ENCODE results near the gene GGTA1. TPM values are rescaled to one million over a fixed set of nuclear protein-coding genes. Genes with fewer than 3 reads are reported as not detected.
A peak's percentile ranks its signal among the peaks of the same experiment; 100 is the strongest.
"Not testable (repeated sequence)": the region's sequence is repeated elsewhere in the genome, so short reads cannot be mapped to it uniquely, and the experiment has no call there.

Gene GGTA1
- polyA plus RNA-seq, 2 donors = 24.2 to 26.5 TPM

DNA sequence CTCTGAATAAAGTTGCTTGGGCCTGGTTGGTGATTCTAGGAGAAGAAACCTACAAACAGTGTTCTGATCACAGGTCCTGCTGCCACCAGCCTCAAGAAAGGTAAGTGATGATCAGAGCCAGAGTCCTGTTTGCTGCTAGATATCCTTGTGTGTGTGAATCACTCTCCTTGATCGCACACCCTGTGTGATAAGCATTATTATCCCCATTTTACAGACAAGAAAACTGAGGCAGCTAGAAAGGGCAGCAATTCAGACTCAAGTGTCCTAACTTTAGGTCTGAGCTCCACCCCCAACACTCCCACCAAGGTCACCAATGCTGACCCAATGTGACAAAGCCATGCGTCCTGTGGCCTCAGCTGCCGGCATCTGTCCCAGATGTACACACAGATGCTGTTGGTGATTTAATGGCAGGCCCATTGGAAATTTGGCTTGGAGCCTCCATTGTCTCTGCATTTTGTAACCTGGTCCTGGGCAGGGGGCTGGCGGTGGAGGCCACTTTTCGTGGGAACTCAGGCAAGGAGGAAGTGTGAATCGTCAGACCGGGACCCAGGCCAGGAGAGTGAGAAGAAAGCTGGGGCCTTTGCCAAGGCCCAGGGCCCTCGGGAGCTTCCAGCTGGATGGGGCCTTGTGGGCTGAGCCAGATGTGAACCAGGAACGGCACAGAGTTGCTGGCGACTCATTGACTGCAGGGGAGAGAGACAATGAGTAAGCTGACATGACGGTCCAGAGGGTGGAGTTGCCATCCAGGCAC, 29.8 kb upstream of the GGTA1 start:
- Histone ChIP-seq H3K27ac (ENCODE audit: low read depth in 2 of 2, low read length in 1 of 2) (peak overlapping the region; percentile 65 to 77), H3K27me3 (ENCODE audit: control insufficient read depth in 1 of 2, insufficient read depth in 2 of 2, low read length in 2 of 2) (no peaks in the 10 kb centered on the region), H3K36me3 (ENCODE audit: control insufficient read depth in 2 of 2, insufficient read depth in 2 of 2, low read length in 1 of 2) (no peaks in the 10 kb centered on the region), H3K9me3 (ENCODE audit: control insufficient read depth in 2 of 2, insufficient read depth in 1 of 2, low read depth in 1 of 2, low read length in 1 of 2) (no peaks in the 10 kb centered on the region), H3K4me1 (ENCODE audit: control insufficient read depth in 2 of 2, insufficient read depth in 2 of 2, low read length in 1 of 2) (peaks cover 0 to 7% of the 10 kb centered on the region in 2 donors), H3K4me3 (ENCODE audit: low read depth in 1 of 2, low read length in 2 of 2) (no peak overlapping the region)
- WGBS, 2 donors = 22 to 30% methylated on average over 11 of the region's 11 CpGs

DNA sequence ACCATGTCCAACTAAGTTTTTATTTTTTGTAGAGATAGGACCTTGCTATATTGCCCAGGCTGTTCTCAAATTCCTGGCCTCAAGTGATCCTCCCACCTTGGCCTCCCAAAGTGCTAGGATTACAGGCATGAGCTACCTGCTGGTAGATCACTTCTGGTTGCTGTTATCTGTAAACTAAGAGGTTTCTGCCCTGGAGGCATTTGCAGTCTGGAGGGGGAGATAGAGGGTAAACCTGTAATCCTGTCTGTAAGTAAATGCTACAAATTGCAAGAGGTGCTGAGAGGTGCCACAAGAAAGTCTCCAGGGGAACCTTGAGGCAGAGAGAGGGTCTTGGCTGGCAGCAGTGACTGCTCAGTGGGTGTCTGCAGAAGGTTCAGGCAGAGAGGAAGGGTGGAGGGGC, 29.0 kb upstream of the GGTA1 start:
- H3K27me3 ChIP-seq (ENCODE audit: control insufficient read depth in 1 of 2, insufficient read depth in 2 of 2, low read length in 2 of 2) = no peaks in the 10 kb centered on the region
- no peak overlapping the region for H3K27ac ChIP-seq (ENCODE audit: low read depth in 2 of 2, low read length in 1 of 2)

GRCh38 chr9:121527371-121527770, 27.7 kb upstream of the GGTA1 start:
- Histone ChIP-seq H3K9me3 (ENCODE audit: control insufficient read depth in 2 of 2, insufficient read depth in 1 of 2, low read depth in 1 of 2, low read length in 1 of 2) (no peaks in the 10 kb centered on the region), H3K4me3 (ENCODE audit: low read depth in 1 of 2, low read length in 2 of 2) (no peak overlapping the region), H3K27ac (ENCODE audit: low read depth in 2 of 2, low read length in 1 of 2) (no peak overlapping the region), H3K27me3 (ENCODE audit: control insufficient read depth in 1 of 2, insufficient read depth in 2 of 2, low read length in 2 of 2) (no peaks in the 10 kb centered on the region), H3K36me3 (ENCODE audit: control insufficient read depth in 2 of 2, insufficient read depth in 2 of 2, low read length in 1 of 2) (no peaks in the 10 kb centered on the region), H3K4me1 (ENCODE audit: control insufficient read depth in 2 of 2, insufficient read depth in 2 of 2, low read length in 1 of 2) (peaks cover 0 to 7% of the 10 kb centered on the region in 2 donors)
- WGBS, 2 donors = 83 to 93% methylated on average over 16 of the region's 16 CpGs

More for the DNA sequence above, 29.0 kb upstream of the GGTA1 start:
- no peak overlapping the region for H3K4me3 ChIP-seq (ENCODE audit: low read depth in 1 of 2, low read length in 2 of 2)
- H3K4me1 ChIP-seq (ENCODE audit: control insufficient read depth in 2 of 2, insufficient read depth in 2 of 2, low read length in 1 of 2) = peaks cover 0 to 7% of the 10 kb centered on the region in 2 donors
- H3K9me3 ChIP-seq (ENCODE audit: control insufficient read depth in 2 of 2, insufficient read depth in 1 of 2, low read depth in 1 of 2, low read length in 1 of 2) = no peaks in the 10 kb centered on the region
- no peaks in the 10 kb centered on the region for H3K36me3 ChIP-seq (ENCODE audit: control insufficient read depth in 2 of 2, insufficient read depth in 2 of 2, low read length in 1 of 2)

DNA sequence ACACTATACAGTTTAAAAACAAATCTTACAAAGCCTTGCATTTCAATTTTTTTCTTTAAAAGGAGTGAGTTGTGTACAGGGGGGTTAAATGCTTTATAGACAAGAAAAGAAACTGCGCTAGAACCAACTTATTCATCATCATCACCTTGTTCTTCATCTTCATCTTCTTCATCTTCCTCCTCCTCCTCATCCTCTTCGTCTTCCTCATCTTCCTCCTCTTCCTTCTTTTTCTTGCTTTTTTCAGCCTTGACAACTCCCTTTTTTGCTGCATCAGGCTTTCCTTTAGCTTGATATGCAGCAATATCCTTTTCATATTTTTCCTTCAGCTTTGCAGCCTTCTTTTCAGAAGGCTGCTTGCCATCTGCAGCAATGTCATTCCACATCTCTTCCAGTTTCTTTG, 20.0 kb upstream of the GGTA1 start:
- not testable (repeated sequence) for H3K27me3 ChIP-seq (ENCODE audit: control insufficient read depth in 1 of 2, insufficient read depth in 2 of 2, low read length in 2 of 2); H3K4me1 ChIP-seq (ENCODE audit: control insufficient read depth in 2 of 2, insufficient read depth in 2 of 2, low read length in 1 of 2)
- 87 to 96% methylated on average over 2 of the region's 2 CpGs for WGBS, 2 donors

GRCh38 chr9:121518634-121519033, 19.0 kb upstream of the GGTA1 start:
- no peaks in the 10 kb centered on the region for H3K27me3 ChIP-seq (ENCODE audit: control insufficient read depth in 1 of 2, insufficient read depth in 2 of 2, low read length in 2 of 2)
- WGBS, 2 donors = 95% methylated on average over 2 of the region's 2 CpGs
- H3K27ac ChIP-seq (ENCODE audit: low read depth in 2 of 2, low read length in 1 of 2) = no peak overlapping the region
- no peaks in the 10 kb centered on the region for H3K36me3 ChIP-seq (ENCODE audit: control insufficient read depth in 2 of 2, insufficient read depth in 2 of 2, low read length in 1 of 2)
- H3K9me3 ChIP-seq (ENCODE audit: control insufficient read depth in 2 of 2, insufficient read depth in 1 of 2, low read depth in 1 of 2, low read length in 1 of 2) = no peaks in the 10 kb centered on the region
- H3K4me3 ChIP-seq (ENCODE audit: low read depth in 1 of 2, low read length in 2 of 2) = no peak overlapping the region
- no peaks in the 10 kb centered on the region for H3K4me1 ChIP-seq (ENCODE audit: control insufficient read depth in 2 of 2, insufficient read depth in 2 of 2, low read length in 1 of 2)

More for the DNA sequence above, 20.0 kb upstream of the GGTA1 start:
- not testable (repeated sequence) for H3K27ac ChIP-seq (ENCODE audit: low read depth in 2 of 2, low read length in 1 of 2); H3K4me3 ChIP-seq (ENCODE audit: low read depth in 1 of 2, low read length in 2 of 2); H3K36me3 ChIP-seq (ENCODE audit: control insufficient read depth in 2 of 2, insufficient read depth in 2 of 2, low read length in 1 of 2); H3K9me3 ChIP-seq (ENCODE audit: control insufficient read depth in 2 of 2, insufficient read depth in 1 of 2, low read depth in 1 of 2, low read length in 1 of 2)

GRCh38 chr9:121513166-121513565, 13.5 kb upstream of the GGTA1 start:
- not testable (repeated sequence) for H3K4me3 ChIP-seq (ENCODE audit: low read depth in 1 of 2, low read length in 2 of 2); H3K27ac ChIP-seq (ENCODE audit: low read depth in 2 of 2, low read length in 1 of 2); H3K9me3 ChIP-seq (ENCODE audit: control insufficient read depth in 2 of 2, insufficient read depth in 1 of 2, low read depth in 1 of 2, low read length in 1 of 2); H3K27me3 ChIP-seq (ENCODE audit: control insufficient read depth in 1 of 2, insufficient read depth in 2 of 2, low read length in 2 of 2); H3K36me3 ChIP-seq (ENCODE audit: control insufficient read depth in 2 of 2, insufficient read depth in 2 of 2, low read length in 1 of 2); H3K4me1 ChIP-seq (ENCODE audit: control insufficient read depth in 2 of 2, insufficient read depth in 2 of 2, low read length in 1 of 2)
- 80 to 82% methylated on average over 4 of the region's 4 CpGs for WGBS, 2 donors

- H3K4me1 ChIP-seq (ENCODE audit: control insufficient read depth in 2 of 2, insufficient read depth in 2 of 2, low read length in 1 of 2) = no peaks in the 10 kb centered on the region
- H3K36me3 ChIP-seq (ENCODE audit: control insufficient read depth in 2 of 2, insufficient read depth in 2 of 2, low read length in 1 of 2) = peaks cover 0 to 2% of the 10 kb centered on the region in 2 donors
- no peaks in the 10 kb centered on the region for H3K9me3 ChIP-seq (ENCODE audit: control insufficient read depth in 2 of 2, insufficient read depth in 1 of 2, low read depth in 1 of 2, low read length in 1 of 2)
- WGBS, 2 donors = 61 to 62% methylated on average over 15 of the region's 15 CpGs
- H3K27me3 ChIP-seq (ENCODE audit: control insufficient read depth in 1 of 2, insufficient read depth in 2 of 2, low read length in 2 of 2) = no peaks in the 10 kb centered on the region
- H3K27ac ChIP-seq (ENCODE audit: low read depth in 2 of 2, low read length in 1 of 2) = peak overlapping the region in 1 of 2 donors; percentile 19
- no peak overlapping the region for H3K4me3 ChIP-seq (ENCODE audit: low read depth in 1 of 2, low read length in 2 of 2)
Observed at GRCh38 chr9:121510766-121511550, 11.3 kb upstream of the GGTA1 start.

DNA sequence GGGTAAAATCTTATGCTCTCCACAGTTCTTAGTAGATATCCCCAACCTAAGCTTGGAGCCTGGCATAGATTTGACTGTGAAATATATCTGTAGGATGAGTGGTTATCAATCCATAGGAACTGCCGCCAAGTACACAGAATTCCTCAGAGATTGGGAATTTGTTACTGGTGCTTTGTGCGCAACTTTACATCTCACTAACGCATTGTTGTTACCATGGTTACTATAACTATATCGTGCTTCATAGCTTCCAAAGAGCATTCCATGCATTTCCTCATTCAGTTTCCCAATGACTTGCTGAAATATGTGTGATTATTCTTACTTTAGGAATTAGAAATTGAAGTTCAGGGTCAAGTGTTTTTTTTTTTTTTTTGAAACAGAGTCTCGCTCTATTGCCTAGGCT, 9.5 kb upstream of the GGTA1 start:
- Histone ChIP-seq H3K36me3 (ENCODE audit: control insufficient read depth in 2 of 2, insufficient read depth in 2 of 2, low read length in 1 of 2) (peaks cover 0 to 2% of the 10 kb centered on the region in 2 donors), H3K4me3 (ENCODE audit: low read depth in 1 of 2, low read length in 2 of 2) (no peak overlapping the region), H3K4me1 (ENCODE audit: control insufficient read depth in 2 of 2, insufficient read depth in 2 of 2, low read length in 1 of 2) (no peaks in the 10 kb centered on the region), H3K27me3 (ENCODE audit: control insufficient read depth in 1 of 2, insufficient read depth in 2 of 2, low read length in 2 of 2) (no peaks in the 10 kb centered on the region), H3K27ac (ENCODE audit: low read depth in 2 of 2, low read length in 1 of 2) (no peak overlapping the region), H3K9me3 (ENCODE audit: control insufficient read depth in 2 of 2, insufficient read depth in 1 of 2, low read depth in 1 of 2, low read length in 1 of 2) (no peaks in the 10 kb centered on the region)
- WGBS, 2 donors = 94 to 95% methylated on average over 5 of the region's 5 CpGs

DNA sequence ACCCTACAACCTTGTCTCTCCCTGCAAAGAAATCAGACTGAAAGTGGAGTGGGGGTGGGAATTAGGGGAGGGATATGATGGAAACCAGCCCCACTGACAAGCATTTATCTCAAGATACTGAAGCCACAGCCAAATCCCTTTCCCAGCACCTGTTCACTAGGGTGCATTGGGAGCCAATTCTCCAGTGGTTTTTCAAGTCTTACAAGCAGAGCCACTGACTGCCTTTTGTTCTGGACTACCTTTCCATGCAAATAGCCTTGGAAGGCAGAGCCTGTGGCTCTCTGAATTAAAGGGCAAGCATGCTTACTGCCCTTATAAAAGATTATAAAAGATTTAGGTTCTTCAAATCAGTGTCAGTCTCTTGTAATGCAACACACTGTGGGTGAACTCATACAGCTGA, 8.8 kb upstream of the GGTA1 start:
- Histone ChIP-seq H3K27me3 (ENCODE audit: control insufficient read depth in 1 of 2, insufficient read depth in 2 of 2, low read length in 2 of 2) (no peaks in the 10 kb centered on the region), H3K36me3 (ENCODE audit: control insufficient read depth in 2 of 2, insufficient read depth in 2 of 2, low read length in 1 of 2) (peaks cover 0 to 2% of the 10 kb centered on the region in 2 donors), H3K4me3 (ENCODE audit: low read depth in 1 of 2, low read length in 2 of 2) (no peak overlapping the region), H3K27ac (ENCODE audit: low read depth in 2 of 2, low read length in 1 of 2) (peak overlapping the region in 1 of 2 donors; percentile 4), H3K4me1 (ENCODE audit: control insufficient read depth in 2 of 2, insufficient read depth in 2 of 2, low read length in 1 of 2) (no peaks in the 10 kb centered on the region), H3K9me3 (ENCODE audit: control insufficient read depth in 2 of 2, insufficient read depth in 1 of 2, low read depth in 1 of 2, low read length in 1 of 2) (no peaks in the 10 kb centered on the region)

Measured in esophagus (tissue), 2 donors.